Transverse colon (tissue), 4 donors: ENCODE results near the gene GABRB1.

ENCODE experiments used
- EP300 ChIP-seq: sonication (generic); formaldehyde crosslinking; IDR thresholded peaks from one replicate; pipeline ENCODE4 v1.6.1; 2017; ENCODE audit warnings: antibody characterized with exemption, low read depth
- POLR2AphosphoS5 ChIP-seq, 3 donors: sonication (generic); formaldehyde crosslinking; IDR thresholded peaks; one replicate each; pipeline ENCODE4 v1.6.1; 2016; ENCODE audit warnings: antibody characterized with exemption in 3 of 3
- TF ChIP-seq, protein P1 (sequence below), 5 experiments: fragments of 200-600 bp in 3 of 5; fragments of 450-650 bp in 2 of 5; sonication (generic) in 3 of 5; IDR thresholded peaks; 1 replicate in 2 of 5; 2 replicates in 3 of 5; pipeline ENCODE4 v1.5.1; 2016 to 2017; ENCODE audit warnings: antibody characterized with exemption in 5 of 5, inconsistent platforms in 3 of 5, mild to moderate bottlenecking in 2 of 5, moderate library complexity in 1 of 5

GRCh38 chr4:47104986-47105385 is 73.6 kb downstream of the GABRB1 start:
- TF ChIP-seq POLR2AphosphoS5 (IDR thresholded peaks at IDR 0.05) (no peak), EP300 (no peak)
- TF ChIP-seq, protein P1, sequence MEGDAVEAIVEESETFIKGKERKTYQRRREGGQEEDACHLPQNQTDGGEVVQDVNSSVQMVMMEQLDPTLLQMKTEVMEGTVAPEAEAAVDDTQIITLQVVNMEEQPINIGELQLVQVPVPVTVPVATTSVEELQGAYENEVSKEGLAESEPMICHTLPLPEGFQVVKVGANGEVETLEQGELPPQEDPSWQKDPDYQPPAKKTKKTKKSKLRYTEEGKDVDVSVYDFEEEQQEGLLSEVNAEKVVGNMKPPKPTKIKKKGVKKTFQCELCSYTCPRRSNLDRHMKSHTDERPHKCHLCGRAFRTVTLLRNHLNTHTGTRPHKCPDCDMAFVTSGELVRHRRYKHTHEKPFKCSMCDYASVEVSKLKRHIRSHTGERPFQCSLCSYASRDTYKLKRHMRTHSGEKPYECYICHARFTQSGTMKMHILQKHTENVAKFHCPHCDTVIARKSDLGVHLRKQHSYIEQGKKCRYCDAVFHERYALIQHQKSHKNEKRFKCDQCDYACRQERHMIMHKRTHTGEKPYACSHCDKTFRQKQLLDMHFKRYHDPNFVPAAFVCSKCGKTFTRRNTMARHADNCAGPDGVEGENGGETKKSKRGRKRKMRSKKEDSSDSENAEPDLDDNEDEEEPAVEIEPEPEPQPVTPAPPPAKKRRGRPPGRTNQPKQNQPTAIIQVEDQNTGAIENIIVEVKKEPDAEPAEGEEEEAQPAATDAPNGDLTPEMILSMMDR (IDR thresholded peaks at IDR 0.05), result no peak
